Muscle layer of duodenum (tissue), 2 donors: Measurements from ENCODE around the gene RPS15.
A peak's percentile ranks its signal among the peaks of the same experiment; 100 is the strongest.

Experiments
- H3K27ac ChIP-seq: one replicate; pipeline ENCODE4 v1.7.0; 2013; ENCODE audit warnings: mild to moderate bottlenecking, low read length
- H3K27me3 ChIP-seq: one replicate; pipeline ENCODE4 v1.7.0; 2013; ENCODE audit warnings: low read depth, mild to moderate bottlenecking, control low read depth, low read length
- H3K36me3 ChIP-seq, 2 donors: one replicate each; pipeline ENCODE4 v1.7.0; 2013; ENCODE audit warnings: low read length in 2 of 2, control low read depth in 1 of 2, mild to moderate bottlenecking in 1 of 2; ENCODE audit not compliant: insufficient read depth in 2 of 2, control insufficient read depth in 1 of 2
- H3K4me1 ChIP-seq, 2 donors: one replicate each; pipeline ENCODE4 v1.7.0; 2013; ENCODE audit warnings: low read length in 2 of 2, mild to moderate bottlenecking in 2 of 2, control low read depth in 1 of 2, moderate library complexity in 1 of 2; ENCODE audit not compliant: insufficient read depth in 2 of 2, control insufficient read depth in 1 of 2
- H3K4me3 ChIP-seq, 2 donors: one replicate each; pipeline ENCODE4 v1.7.0; 2013; ENCODE audit warnings: low read length in 2 of 2, low read depth in 1 of 2, mild to moderate bottlenecking in 1 of 2
- H3K9me3 ChIP-seq, 2 donors: one replicate each; pipeline ENCODE4 v1.7.0; 2013; ENCODE audit warnings: low read length in 2 of 2, control low read depth in 1 of 2, mild to moderate bottlenecking in 1 of 2; ENCODE audit not compliant: control insufficient read depth in 1 of 2
- donor health status: healthy.

The RPS15 gene

GRCh38 chr19:1396019-1396767, 42.0 kb upstream of the RPS15 start:
- peaks cover 12 to 28% of the 10 kb centered on the region in 2 donors for H3K36me3 ChIP-seq
- peaks cover 0 to 34% of the 10 kb centered on the region in 2 donors for H3K4me1 ChIP-seq
- H3K4me3 ChIP-seq = no peak overlapping the region
- H3K9me3 ChIP-seq = no peaks in the 10 kb centered on the region
- H3K27ac ChIP-seq = no peak overlapping the region
- no peaks in the 10 kb centered on the region for H3K27me3 ChIP-seq

- Histone ChIP-seq H3K27me3 (no peaks in the 10 kb centered on the region), H3K4me1 (peaks cover 0 to 35% of the 10 kb centered on the region in 2 donors), H3K36me3 (peaks cover 12 to 22% of the 10 kb centered on the region in 2 donors), H3K4me3 (no peak overlapping the region), H3K9me3 (no peaks in the 10 kb centered on the region), H3K27ac (no peak overlapping the region)
Observed at GRCh38 chr19:1396768-1397679, 41.2 kb upstream of the RPS15 start.

- Histone ChIP-seq H3K27me3 (no peaks in the 10 kb centered on the region), H3K27ac (no peak overlapping the region), H3K4me3 (no peak overlapping the region), H3K9me3 (no peaks in the 10 kb centered on the region), H3K4me1 (peaks cover 0 to 35% of the 10 kb centered on the region in 2 donors), H3K36me3 (peaks cover 7 to 14% of the 10 kb centered on the region in 2 donors)
Observed at GRCh38 chr19:1397838-1398237, 40.4 kb upstream of the RPS15 start.

GRCh38 chr19:1399079-1399478, 39.1 kb upstream of the RPS15 start:
- Histone ChIP-seq H3K27ac (no peak overlapping the region), H3K4me3 (no peak overlapping the region), H3K36me3 (peaks cover 0 to 2% of the 10 kb centered on the region in 2 donors), H3K27me3 (no peaks in the 10 kb centered on the region), H3K4me1 (peaks cover 0 to 35% of the 10 kb centered on the region in 2 donors), H3K9me3 (no peaks in the 10 kb centered on the region)

- no peak overlapping the region for H3K4me3 ChIP-seq
- H3K9me3 ChIP-seq = no peaks in the 10 kb centered on the region
- no peak overlapping the region for H3K27ac ChIP-seq
- no peaks in the 10 kb centered on the region for H3K27me3 ChIP-seq
- no peaks in the 10 kb centered on the region for H3K36me3 ChIP-seq
- peaks cover 0 to 33% of the 10 kb centered on the region in 2 donors for H3K4me1 ChIP-seq
Observed at GRCh38 chr19:1399745-1400144, 38.5 kb upstream of the RPS15 start.

DNA sequence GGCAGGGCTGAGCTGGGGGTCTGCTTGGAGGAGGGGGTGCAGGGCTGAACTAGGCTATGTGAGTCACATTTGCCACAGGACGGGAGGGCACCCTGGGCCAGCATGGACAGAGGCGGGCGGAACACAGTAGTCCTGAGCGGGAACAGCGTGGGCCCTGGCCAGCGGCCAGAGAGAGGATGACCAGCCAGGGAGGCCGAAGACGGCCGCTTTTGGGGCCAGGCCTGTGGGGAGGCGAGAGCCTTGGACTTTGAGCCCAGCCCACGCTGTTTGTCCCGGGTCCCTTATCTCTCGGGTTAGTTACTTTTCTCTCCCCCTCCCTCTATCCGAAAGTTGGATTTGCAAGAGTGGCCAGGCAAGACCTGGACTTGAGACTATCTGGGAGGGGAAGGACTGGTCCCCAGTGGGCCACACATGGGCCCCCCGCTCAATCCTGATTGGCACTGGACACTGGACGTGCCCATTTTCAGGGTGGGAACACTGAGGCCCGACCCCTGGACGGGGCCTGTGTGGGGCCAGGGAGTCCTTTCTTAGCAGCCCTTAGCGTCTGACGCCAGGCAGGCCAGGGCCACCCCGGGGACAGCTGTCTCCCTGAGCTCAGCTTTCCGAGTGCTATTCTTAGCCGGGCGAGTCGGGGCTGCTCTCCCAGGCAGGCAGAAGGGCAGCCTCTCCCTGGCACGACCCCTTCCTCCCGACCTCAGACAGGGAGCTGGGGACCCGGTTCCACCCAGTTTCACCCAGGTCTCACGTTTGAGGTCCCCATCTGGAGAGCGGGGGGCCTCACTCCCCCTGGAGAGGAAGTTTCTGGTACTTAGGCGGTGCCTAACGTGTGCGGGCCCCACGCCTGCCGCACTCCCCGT, 37.7 kb upstream of the RPS15 start:
- no peaks in the 10 kb centered on the region for H3K36me3 ChIP-seq
- H3K9me3 ChIP-seq = no peaks in the 10 kb centered on the region
- peaks cover 0 to 25% of the 10 kb centered on the region in 2 donors for H3K4me1 ChIP-seq
- H3K27ac ChIP-seq = no peak overlapping the region
- H3K4me3 ChIP-seq = peak overlapping the region; percentile 37 to 82
- no peaks in the 10 kb centered on the region for H3K27me3 ChIP-seq

DNA sequence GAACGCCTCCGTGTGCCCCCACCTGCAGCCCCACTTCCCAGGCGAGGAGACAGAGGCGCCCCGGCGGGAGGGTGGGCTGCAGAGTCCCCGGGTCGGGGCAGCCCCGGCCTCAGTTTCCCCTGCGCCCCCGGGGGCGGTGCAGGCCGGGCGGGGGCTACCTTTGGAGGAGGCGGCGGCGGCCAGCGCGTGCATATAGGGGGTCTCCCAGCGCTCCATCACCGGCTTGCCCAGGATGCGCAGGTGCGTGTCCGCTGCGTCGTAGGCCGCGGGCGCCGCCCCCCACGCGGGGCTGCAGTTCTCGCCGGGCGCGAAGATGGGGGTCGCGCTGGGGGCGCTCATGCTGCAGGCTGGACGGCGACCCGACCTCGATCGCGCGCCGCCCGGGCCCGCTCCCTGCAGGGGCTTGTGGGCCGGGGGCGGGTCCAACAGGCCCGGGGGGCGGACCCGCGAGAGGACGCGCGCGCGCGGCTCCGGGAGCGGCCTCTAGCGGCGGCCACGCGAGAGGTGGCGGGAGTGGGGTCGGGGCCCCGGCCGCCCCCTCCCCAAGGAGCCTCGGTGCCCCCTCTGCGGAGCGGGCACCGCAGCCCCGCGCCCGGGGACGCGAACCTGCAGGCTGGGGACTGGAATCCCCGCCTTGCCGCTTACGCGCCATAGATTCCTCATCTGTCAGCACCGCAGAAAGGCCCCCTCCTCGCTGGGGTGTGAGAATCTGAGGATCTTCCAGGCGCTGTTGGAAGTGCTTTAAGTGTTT, 36.9 kb upstream of the RPS15 start, which contains the start of gene GAMT:
GAMT (minus strand) TSS at position 405 of the 751 bp plus-strand sequence; CDS start at position 339, 66 bp downstream.
- Histone ChIP-seq H3K27ac (no peak within 1 kb of the TSS), H3K9me3 (no peaks in the 10 kb centered on the region)

DNA sequence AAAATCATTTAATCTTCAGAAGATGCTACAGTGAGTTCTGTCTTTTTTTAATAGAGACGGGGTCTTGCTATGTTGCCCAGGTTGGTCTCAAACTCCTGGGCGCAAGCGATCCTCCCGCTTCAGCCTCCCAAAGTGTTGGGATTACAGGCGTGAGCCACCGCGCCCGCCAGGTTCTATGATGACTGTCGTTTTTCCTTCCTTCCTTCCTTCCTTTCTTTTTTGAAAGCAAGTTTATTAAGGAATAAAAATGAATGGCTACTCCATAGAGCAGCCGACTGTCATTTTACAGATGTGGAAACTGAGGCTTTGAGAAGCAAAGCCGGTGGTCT, 36.3 kb upstream of the RPS15 start:
- H3K4me3 ChIP-seq = peak overlapping the region in 1 of 2 donors; percentile 82

More for the DNA sequence above, 36.9 kb upstream of the RPS15 start, which contains the start of gene GAMT:
- Histone ChIP-seq H3K27me3 (no peaks in the 10 kb centered on the region), H3K4me3 (peak within 1 kb of the TSS; percentile 37 to 82), H3K36me3 (no peaks in the 10 kb centered on the region), H3K4me1 (peaks cover 0 to 17% of the 10 kb centered on the region in 2 donors)

GRCh38 chr19:1402411-1403070, 35.7 kb upstream of the RPS15 start:
- Histone ChIP-seq H3K4me1 (peaks cover 0 to 11% of the 10 kb centered on the region in 2 donors), H3K4me3 (no peak overlapping the region), H3K27ac (no peak overlapping the region), H3K36me3 (no peaks in the 10 kb centered on the region), H3K9me3 (no peaks in the 10 kb centered on the region), H3K27me3 (no peaks in the 10 kb centered on the region)

More for the DNA sequence above, 36.3 kb upstream of the RPS15 start:
- H3K27me3 ChIP-seq = no peaks in the 10 kb centered on the region
- no peaks in the 10 kb centered on the region for H3K9me3 ChIP-seq
- H3K4me1 ChIP-seq = peaks cover 0 to 12% of the 10 kb centered on the region in 2 donors
- no peaks in the 10 kb centered on the region for H3K36me3 ChIP-seq
- no peak overlapping the region for H3K27ac ChIP-seq
